BLaER1 treated with 17β-estradiol and CSF1 and Interleukin-3, amounts not matched to agents 10 nM and 100 nM (cell line): ENCODE data around the gene GAP43.

Source experiments
- H3K27ac ChIP-seq, 11 experiments: shearing (Covaris generic); formaldehyde crosslinking; 2 replicates each; pipeline ENCODE4 v1.8.1; 2022
- H3K27me3 ChIP-seq, 11 experiments: shearing (Covaris generic); formaldehyde crosslinking; 2 replicates each; pipeline ENCODE4 v1.8.1; 2022
- H3K36me3 ChIP-seq, 11 experiments: shearing (Covaris generic); formaldehyde crosslinking; 2 replicates each; pipeline ENCODE4 v1.8.1; 2022
- H3K4me1 ChIP-seq, 10 experiments: shearing (Covaris generic); formaldehyde crosslinking; 2 replicates each; pipeline ENCODE4 v1.8.1; 2022
- H3K4me2 ChIP-seq, 11 experiments: shearing (Covaris generic); formaldehyde crosslinking; 2 replicates each; pipeline ENCODE4 v1.8.1; 2022
- H3K4me3 ChIP-seq, 10 experiments: shearing (Covaris generic); formaldehyde crosslinking; 2 replicates each; pipeline ENCODE4 v1.8.1; 2022
- H3K9ac ChIP-seq, 11 experiments: shearing (Covaris generic); formaldehyde crosslinking; 2 replicates each; pipeline ENCODE4 v1.8.1; 2022
- H3K9me3 ChIP-seq, 11 experiments: shearing (Covaris generic); formaldehyde crosslinking; replicated peaks in 1 of 11; 2 replicates each; pipeline ENCODE4 v1.8.1; 2022
- H4K20me1 ChIP-seq, 11 experiments: shearing (Covaris generic); formaldehyde crosslinking; 2 replicates each; pipeline ENCODE4 v1.8.1; 2022
- Cebpa-rat ChIP-seq, 11 experiments: shearing (Covaris generic); IDR thresholded peaks; 2 replicates each; pipeline ENCODE4 v1.8.1; 2022

The GAP43 gene

GRCh38 chr3:115595611-115596275, 27.6 kb upstream of the GAP43 start:
- Histone ChIP-seq H3K9me3 (peaks cover 15 to 29% (median 22%) of the 10 kb centered on the region in 11 experiments), H3K4me1 (no peaks in the 10 kb centered on the region), H3K27me3 (no peaks in the 10 kb centered on the region), H3K9ac (no peak overlapping the region), H3K36me3 (no peaks in the 10 kb centered on the region), H3K4me2 (no peak overlapping the region), H4K20me1 (no peaks in the 10 kb centered on the region), H3K27ac (no peak overlapping the region), H3K4me3 (no peak overlapping the region)
- TF ChIP-seq Cebpa-rat (IDR thresholded peaks at IDR 0.05) = no peak

DNA sequence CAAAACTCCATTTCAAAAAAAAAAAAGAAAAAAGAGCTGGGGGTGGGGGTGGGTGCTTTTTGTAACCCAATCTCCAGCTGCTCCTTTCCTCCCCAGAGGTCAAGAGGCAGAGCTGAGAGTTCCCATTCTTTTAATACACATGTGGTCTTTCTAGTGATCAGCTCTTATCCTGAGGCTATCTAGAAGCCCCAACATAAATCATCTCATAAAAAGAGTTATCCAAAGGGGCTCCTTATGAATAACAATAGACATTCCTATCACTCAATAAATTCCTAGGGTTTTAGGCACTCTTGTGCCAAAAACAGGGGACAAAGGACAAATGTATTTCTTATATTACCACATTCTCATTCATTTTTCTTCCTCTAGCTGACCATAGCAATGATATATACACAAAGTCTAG, 25.1 kb upstream of the GAP43 start:
- Histone ChIP-seq H3K4me2 (no peak overlapping the region), H3K4me3 (no peak overlapping the region), H3K9ac (no peak overlapping the region), H3K9me3 (peaks cover 15 to 29% (median 22%) of the 10 kb centered on the region in 11 experiments), H3K27ac (no peak overlapping the region), H3K27me3 (no peaks in the 10 kb centered on the region), H3K4me1 (no peaks in the 10 kb centered on the region), H3K36me3 (no peaks in the 10 kb centered on the region), H4K20me1 (no peaks in the 10 kb centered on the region)
- no peak for TF ChIP-seq Cebpa-rat (IDR thresholded peaks at IDR 0.05)

DNA sequence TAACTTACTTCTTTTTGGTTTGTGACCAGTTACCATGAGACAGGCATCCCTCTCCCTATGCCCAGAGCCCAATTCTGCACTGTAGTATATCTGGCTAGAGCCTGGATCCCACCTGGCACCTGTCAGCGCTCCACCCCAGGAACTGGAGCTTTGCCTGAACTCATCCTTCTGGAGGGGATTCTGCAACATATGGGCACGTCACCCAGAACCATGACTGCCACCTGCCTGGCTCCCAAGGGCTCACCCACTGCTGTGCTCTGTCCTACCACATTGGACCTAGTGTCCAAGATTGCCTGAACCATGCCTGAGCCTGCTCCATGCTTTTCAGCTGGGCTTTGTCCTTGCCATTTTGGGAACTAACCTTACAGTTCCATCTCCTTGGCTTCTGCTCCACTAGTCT, 21.1 kb upstream of the GAP43 start:
- no peak overlapping the region for H3K9ac ChIP-seq
- H3K27ac ChIP-seq = no peak overlapping the region
- 0 out of 22 replicates have a peak, but pooled peaks cover 0 to 6% (median 0%) of the 10 kb centered on the region in 11 experiments for H3K9me3 ChIP-seq
- no peaks in the 10 kb centered on the region for H3K27me3 ChIP-seq
- TF ChIP-seq Cebpa-rat (IDR thresholded peaks at IDR 0.05) = no peak
- no peaks in the 10 kb centered on the region for H3K4me1 ChIP-seq
- H3K4me2 ChIP-seq = no peak overlapping the region
- H3K4me3 ChIP-seq = no peak overlapping the region
- no peaks in the 10 kb centered on the region for H3K36me3 ChIP-seq
- H4K20me1 ChIP-seq = no peaks in the 10 kb centered on the region

- Histone ChIP-seq H3K4me3 (no peak overlapping the region), H3K27me3 (no peaks in the 10 kb centered on the region), H3K9ac (no peak overlapping the region), H3K36me3 (no peaks in the 10 kb centered on the region), H3K4me2 (no peak overlapping the region), H3K4me1 (peaks cover 0 to 5% (median 0%) of the 10 kb centered on the region in 10 experiments; a peak in 2 of 20 replicates), H3K9me3 (no peaks in the 10 kb centered on the region), H3K27ac (no peak overlapping the region), H4K20me1 (no peaks in the 10 kb centered on the region)
- no peak for TF ChIP-seq Cebpa-rat (IDR thresholded peaks at IDR 0.05)
Measured at GRCh38 chr3:115611630-115612029, 11.7 kb upstream of the GAP43 start.

- Histone ChIP-seq H3K27me3 (no peaks in the 10 kb centered on the region), H3K27ac (no peak overlapping the region), H3K36me3 (no peaks in the 10 kb centered on the region), H4K20me1 (no peaks in the 10 kb centered on the region), H3K4me1 (peaks cover 0 to 9% (median 0%) of the 10 kb centered on the region in 10 experiments; a peak in 2 of 20 replicates), H3K4me3 (no peak overlapping the region), H3K9me3 (no peaks in the 10 kb centered on the region), H3K4me2 (no peak overlapping the region), H3K9ac (no peak overlapping the region)
- TF ChIP-seq Cebpa-rat (IDR thresholded peaks at IDR 0.05) = no peak
Measured at GRCh38 chr3:115615001-115615814, 8.1 kb upstream of the GAP43 start.

- no peak overlapping the region for H3K4me3 ChIP-seq
- H3K36me3 ChIP-seq = no peaks in the 10 kb centered on the region
- no peak for TF ChIP-seq Cebpa-rat (IDR thresholded peaks at IDR 0.05)
Measured at GRCh38 chr3:115616461-115616860, 6.8 kb upstream of the GAP43 start.

GRCh38 chr3:115617591-115617990, 5.7 kb upstream of the GAP43 start:
- H3K9ac ChIP-seq = no peak overlapping the region
- peaks cover 0 to 9% (median 0%) of the 10 kb centered on the region in 10 experiments; a peak in 2 of 20 replicates for H3K4me1 ChIP-seq
- no peaks in the 10 kb centered on the region for H4K20me1 ChIP-seq
- no peaks in the 10 kb centered on the region for H3K9me3 ChIP-seq
- no peaks in the 10 kb centered on the region for H3K36me3 ChIP-seq
- no peaks in the 10 kb centered on the region for H3K27me3 ChIP-seq
- TF ChIP-seq Cebpa-rat (IDR thresholded peaks at IDR 0.05) = no peak
- no peak overlapping the region for H3K4me2 ChIP-seq
- no peak overlapping the region for H3K4me3 ChIP-seq
- no peak overlapping the region for H3K27ac ChIP-seq

More at GRCh38 chr3:115616461-115616860, 6.8 kb upstream of the GAP43 start:
- Histone ChIP-seq H3K9me3 (no peaks in the 10 kb centered on the region), H3K27ac (no peak overlapping the region), H3K27me3 (no peaks in the 10 kb centered on the region), H3K4me2 (peak overlapping the region in 1 of 11 experiments; percentile 6; a peak in 1 of 22 replicates), H3K9ac (no peak overlapping the region), H3K4me1 (peaks cover 0 to 9% (median 0%) of the 10 kb centered on the region in 10 experiments; a peak in 2 of 20 replicates), H4K20me1 (no peaks in the 10 kb centered on the region)

- H3K9me3 ChIP-seq = no peaks in the 10 kb centered on the region
- no peak for TF ChIP-seq Cebpa-rat (IDR thresholded peaks at IDR 0.05)
- H3K4me3 ChIP-seq = no peak overlapping the region
- H3K27ac ChIP-seq = no peak overlapping the region
- no peaks in the 10 kb centered on the region for H3K36me3 ChIP-seq
- no peaks in the 10 kb centered on the region for H4K20me1 ChIP-seq
- H3K27me3 ChIP-seq = no peaks in the 10 kb centered on the region
- H3K9ac ChIP-seq = no peak overlapping the region
- peaks cover 0 to 5% (median 0%) of the 10 kb centered on the region in 10 experiments; a peak in 2 of 20 replicates for H3K4me1 ChIP-seq
- H3K4me2 ChIP-seq = no peak overlapping the region
Measured at GRCh38 chr3:115624029-115624741, 875 bp downstream of the GAP43 start.

DNA sequence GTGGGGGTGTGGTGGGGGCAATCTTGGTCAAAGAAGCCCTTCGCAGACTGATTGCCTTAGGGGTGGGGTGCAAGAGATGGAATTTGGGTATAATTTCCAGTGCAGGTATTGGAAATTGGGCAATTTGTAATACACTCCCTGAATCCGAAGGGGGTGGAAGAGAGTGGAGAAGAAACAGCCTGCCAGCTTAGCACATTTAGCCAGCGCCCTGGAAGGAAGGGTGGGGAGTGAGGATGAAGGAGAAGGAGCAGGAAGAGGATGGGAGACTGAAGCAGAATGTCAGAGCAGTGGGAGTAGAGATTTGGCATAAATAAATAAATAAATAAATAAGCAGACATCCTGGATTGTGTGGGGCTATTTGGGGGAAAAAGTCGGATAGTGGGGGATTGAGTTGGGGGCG, 1.6 kb downstream of the GAP43 start:
- Histone ChIP-seq H3K9me3 (no peaks in the 10 kb centered on the region), H3K9ac (no peak overlapping the region), H3K27ac (no peak overlapping the region), H3K36me3 (no peaks in the 10 kb centered on the region), H3K4me3 (no peak overlapping the region), H4K20me1 (no peaks in the 10 kb centered on the region), H3K27me3 (no peaks in the 10 kb centered on the region), H3K4me1 (peaks cover 0 to 5% (median 0%) of the 10 kb centered on the region in 10 experiments; a peak in 2 of 20 replicates), H3K4me2 (no peak overlapping the region)
- TF ChIP-seq Cebpa-rat (IDR thresholded peaks at IDR 0.05) = no peak
